Body of pancreas (tissue), 4 donors: ENCODE results near the gene ZC3H13.

ENCODE experiments used
- CTCF ChIP-seq, 7 experiments: fragments of 450-650 bp in 4 of 7; fragments of 200-600 bp in 3 of 7; sonication (generic) in 3 of 7; IDR thresholded peaks; one replicate each; pipeline ENCODE4 v1.5.1; 2016 to 2019; ENCODE audit warnings: antibody characterized with exemption in 7 of 7
- POLR2A ChIP-seq, 3 donors: fragments of 450-650 bp; IDR thresholded peaks; one replicate each; pipeline ENCODE4 v1.6.1; 2016; ENCODE audit warnings: antibody characterized with exemption in 3 of 3, mild to moderate bottlenecking in 2 of 3

- TF ChIP-seq POLR2A (IDR thresholded peaks at IDR 0.05) = no peak
- no peak for TF ChIP-seq CTCF (IDR thresholded peaks at IDR 0.05)
Observed at GRCh38 chr13:45932172-45932571, 120.4 kb downstream of the ZC3H13 start.
